Body of pancreas (tissue), 4 donors: Measurements from ENCODE around the gene C8G. TPM values are rescaled to one million over a fixed set of nuclear protein-coding genes. Genes with fewer than 3 reads are reported as not detected.

Experiments used
- ATAC-seq: fragments of 150-250 bp; one replicate; pipeline ENCODE4 v1.9.1; 2016
- DNase-seq, 4 donors: peaks; one replicate each; pipeline ENCODE4 v3.0.0-alpha.2; 2019
- H3K27ac ChIP-seq, 4 donors: fragments of 200-600 bp; sonication (generic); 1 replicate in 3 of 4; 2 replicates in 1 of 4; pipeline versions ENCODE4 v1.5.1 to v1.6.1; 2016 to 2019; ENCODE audit warnings: mild to moderate bottlenecking in 1 of 4, mixed read lengths in 1 of 4, moderate library complexity in 1 of 4
- H3K27me3 ChIP-seq, 2 donors: fragments of 200-600 bp; sonication (generic); one replicate each; pipeline ENCODE4 v1.6.0; 2016; ENCODE audit warnings: mild to moderate bottlenecking in 1 of 2
- H3K36me3 ChIP-seq, 2 donors: fragments of 200-600 bp; sonication (generic); replicated peaks in 1 of 2; 2 replicates each; pipeline ENCODE4 v1.5.1; 2016; ENCODE audit warnings: low read depth in 2 of 2; ENCODE audit not compliant: insufficient read depth in 1 of 2
- H3K4me1 ChIP-seq: fragments of 200-600 bp; sonication (generic); one replicate; pipeline ENCODE4 v1.6.0; 2016
- H3K4me3 ChIP-seq, 2 donors: fragments of 200-600 bp; sonication (generic); 1 replicate in 1 of 2; 2 replicates in 1 of 2; pipeline ENCODE4 v1.5.1; 2016 to 2019
- H3K9me3 ChIP-seq, 3 donors: fragments of 200-600 bp; sonication (generic); 1 replicate in 2 of 3; 2 replicates in 1 of 3; pipeline ENCODE4 v1.5.1; 2016
- CTCF ChIP-seq, 7 experiments: fragments of 450-650 bp in 4 of 7; fragments of 200-600 bp in 3 of 7; sonication (generic) in 3 of 7; IDR thresholded peaks; one replicate each; pipeline ENCODE4 v1.5.1; 2016 to 2019; ENCODE audit warnings: antibody characterized with exemption in 7 of 7
- POLR2A ChIP-seq, 3 donors: fragments of 450-650 bp; IDR thresholded peaks; one replicate each; pipeline ENCODE4 v1.6.1; 2016; ENCODE audit warnings: antibody characterized with exemption in 3 of 3, mild to moderate bottlenecking in 2 of 3
- WGBS, 2 donors: methylation state at CpG; one replicate each; pipeline ENCODE4 v1.1.5; 2017; 5-methylcytosine and 5-hydroxymethylcytosine counted together
- intact Hi-C: fragments of 100-400 bp; cut with DNase I; formaldehyde crosslinking; loops from one replicate; pipeline ENCODE4 v1.15.1; 2023
- total RNA-seq, 2 donors: library from RNA; depleted of rRNA; stranded (reverse); fragments of >200 nt; gene quantifications; one replicate each; pipeline ENCODE4 v1.1.0, GENCODE V29; 2016

C8G gene
- total RNA-seq, 2 donors from 2014 or later: not detected

- ATAC-seq (peak; percentile 10), DNase-seq (no peak)
- Histone ChIP-seq H3K9me3 (no peaks in the 10 kb centered on the region), H3K4me3 (no peak overlapping the region), H3K27ac (no peak overlapping the region), H3K36me3 (no peaks in the 10 kb centered on the region), H3K27me3 (no peaks in the 10 kb centered on the region), H3K4me1 (no peaks in the 10 kb centered on the region)
- WGBS, 2 donors: 80 to 83% methylated on average over 4 to 6 of the region's 7 CpGs
- intact Hi-C loops: no loop called here
- TF ChIP-seq POLR2A (IDR thresholded peaks at IDR 0.05) (no peak), CTCF (IDR thresholded peaks at IDR 0.05) (no peak)
Measured at GRCh38 chr9:136958473-136958872, 13.4 kb downstream of the C8G start.

GRCh38 chr9:136958898-136959850 is 14.1 kb downstream of the C8G start:
- ATAC-seq (no peak), DNase-seq (no peak)
- intact Hi-C loops: no loop called here
- Histone ChIP-seq H3K36me3 (no peaks in the 10 kb centered on the region), H3K27ac (no peak overlapping the region), H3K27me3 (no peaks in the 10 kb centered on the region), H3K4me3 (no peak overlapping the region), H3K4me1 (no peaks in the 10 kb centered on the region), H3K9me3 (no peaks in the 10 kb centered on the region)
- WGBS, 2 donors: 81 to 86% methylated on average over 7 to 27 of the region's 28 CpGs
- no peak for TF ChIP-seq POLR2A (IDR thresholded peaks at IDR 0.05)
- TF ChIP-seq CTCF (IDR thresholded peaks at IDR 0.05): no peak

GRCh38 chr9:136960212-136960937 is 15.3 kb downstream of the C8G start:
- intact Hi-C loops: no loop called here
- Histone ChIP-seq H3K27ac (no peak overlapping the region), H3K36me3 (no peaks in the 10 kb centered on the region), H3K9me3 (no peaks in the 10 kb centered on the region), H3K4me3 (no peak overlapping the region), H3K4me1 (no peaks in the 10 kb centered on the region), H3K27me3 (no peaks in the 10 kb centered on the region)
- ATAC-seq (no peak), DNase-seq (no peak)
- TF ChIP-seq POLR2A (IDR thresholded peaks at IDR 0.05) (no peak), CTCF (IDR thresholded peaks at IDR 0.05) (no peak)
- WGBS, 2 donors: 77 to 86% methylated on average over 9 to 17 of the region's 19 CpGs

- TF ChIP-seq CTCF (IDR thresholded peaks at IDR 0.05): no peak
- TF ChIP-seq POLR2A (IDR thresholded peaks at IDR 0.05): no peak
- Histone ChIP-seq H3K4me3 (no peak overlapping the region), H3K9me3 (no peaks in the 10 kb centered on the region), H3K27me3 (no peaks in the 10 kb centered on the region), H3K4me1 (peaks cover under 1% of the 10 kb centered on the region), H3K27ac (no peak overlapping the region), H3K36me3 (no peaks in the 10 kb centered on the region)
- DNase-seq: no peak
- 86 to 87% methylated on average over 3 to 15 of the region's 15 CpGs for WGBS, 2 donors
- intact Hi-C loops: no loop called here
- no peak for ATAC-seq
Measured at GRCh38 chr9:136960938-136961275, 15.9 kb downstream of the C8G start.
